Adrenal gland (tissue), 5 donors: ENCODE data around the gene GNG8.

Experiments
- POLR2A ChIP-seq, 2 donors: fragments of 450-650 bp; IDR thresholded peaks; one replicate each; pipeline ENCODE4 v1.6.1; 2017; ENCODE audit warnings: antibody characterized with exemption in 2 of 2, mild to moderate bottlenecking in 2 of 2, moderate library complexity in 1 of 2
- TF ChIP-seq, protein P1 (sequence below), 6 experiments: fragments of 450-650 bp in 4 of 6; fragments of 200-600 bp in 2 of 6; sonication (generic) in 1 of 6; IDR thresholded peaks; 1 replicate in 5 of 6; 2 replicates in 1 of 6; pipeline versions ENCODE4 v1.5.1 to v1.8.0; 2016 to 2021; ENCODE audit warnings: antibody characterized with exemption in 6 of 6, mild to moderate bottlenecking in 2 of 6, moderate library complexity in 1 of 6
- donor health status: DM: no; HTN: no; CAD: no.

DNA sequence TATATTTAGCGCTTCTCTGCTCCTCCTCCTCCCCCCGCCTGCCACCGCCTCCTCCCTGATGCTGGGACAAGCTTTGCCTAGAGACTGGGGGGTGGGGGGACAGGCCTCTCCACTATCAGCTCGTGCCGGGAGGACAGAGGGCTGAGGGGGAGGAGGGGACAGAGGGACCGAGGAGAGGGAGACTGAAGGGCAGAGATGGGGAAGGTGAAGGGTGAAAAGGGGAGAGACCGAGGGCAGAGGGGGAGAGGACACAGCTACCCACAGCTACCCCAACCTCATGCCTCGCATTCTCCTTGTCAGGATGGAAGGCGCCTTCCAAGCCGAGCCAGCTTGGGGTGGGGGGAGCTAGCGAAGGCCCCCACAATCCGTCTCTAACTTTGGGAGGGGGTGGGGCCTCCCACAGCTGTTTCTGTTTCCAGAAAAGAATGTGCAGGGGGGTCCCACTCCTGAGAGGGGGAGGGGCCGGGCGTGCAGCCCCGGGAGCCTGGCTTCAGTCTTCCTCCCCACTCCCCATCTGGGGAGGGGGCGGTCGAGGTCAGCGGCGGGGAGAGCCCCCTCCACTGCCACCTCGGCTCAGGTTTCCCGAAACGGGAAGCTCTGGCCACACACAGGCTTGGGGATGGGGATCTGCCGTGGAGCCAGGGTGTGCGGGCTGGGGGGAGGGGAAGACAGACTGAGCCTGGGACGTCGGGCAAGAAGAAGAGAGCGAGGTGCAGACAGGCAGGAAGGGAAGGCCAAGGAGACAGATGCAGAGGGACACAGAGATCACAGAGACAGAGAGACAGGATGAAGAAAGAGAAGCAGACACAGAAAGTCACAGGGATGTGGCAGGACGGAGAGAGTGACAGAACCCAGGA, 23.4 kb upstream of the GNG8 start:
- TF ChIP-seq, protein P1, sequence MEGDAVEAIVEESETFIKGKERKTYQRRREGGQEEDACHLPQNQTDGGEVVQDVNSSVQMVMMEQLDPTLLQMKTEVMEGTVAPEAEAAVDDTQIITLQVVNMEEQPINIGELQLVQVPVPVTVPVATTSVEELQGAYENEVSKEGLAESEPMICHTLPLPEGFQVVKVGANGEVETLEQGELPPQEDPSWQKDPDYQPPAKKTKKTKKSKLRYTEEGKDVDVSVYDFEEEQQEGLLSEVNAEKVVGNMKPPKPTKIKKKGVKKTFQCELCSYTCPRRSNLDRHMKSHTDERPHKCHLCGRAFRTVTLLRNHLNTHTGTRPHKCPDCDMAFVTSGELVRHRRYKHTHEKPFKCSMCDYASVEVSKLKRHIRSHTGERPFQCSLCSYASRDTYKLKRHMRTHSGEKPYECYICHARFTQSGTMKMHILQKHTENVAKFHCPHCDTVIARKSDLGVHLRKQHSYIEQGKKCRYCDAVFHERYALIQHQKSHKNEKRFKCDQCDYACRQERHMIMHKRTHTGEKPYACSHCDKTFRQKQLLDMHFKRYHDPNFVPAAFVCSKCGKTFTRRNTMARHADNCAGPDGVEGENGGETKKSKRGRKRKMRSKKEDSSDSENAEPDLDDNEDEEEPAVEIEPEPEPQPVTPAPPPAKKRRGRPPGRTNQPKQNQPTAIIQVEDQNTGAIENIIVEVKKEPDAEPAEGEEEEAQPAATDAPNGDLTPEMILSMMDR (IDR thresholded peaks at IDR 0.05) = no peak
- no peak for TF ChIP-seq POLR2A (IDR thresholded peaks at IDR 0.05)
